Fibroblast of skin of left biceps (primary cell): ENCODE results near the gene MSMP.

Experiments
- DNase-seq, 2 experiments: peaks; one replicate each; pipeline ENCODE4 v3.0.0-alpha.2; 2013; ENCODE audit warnings: low read depth in 2 of 2

MSMP gene

DNA sequence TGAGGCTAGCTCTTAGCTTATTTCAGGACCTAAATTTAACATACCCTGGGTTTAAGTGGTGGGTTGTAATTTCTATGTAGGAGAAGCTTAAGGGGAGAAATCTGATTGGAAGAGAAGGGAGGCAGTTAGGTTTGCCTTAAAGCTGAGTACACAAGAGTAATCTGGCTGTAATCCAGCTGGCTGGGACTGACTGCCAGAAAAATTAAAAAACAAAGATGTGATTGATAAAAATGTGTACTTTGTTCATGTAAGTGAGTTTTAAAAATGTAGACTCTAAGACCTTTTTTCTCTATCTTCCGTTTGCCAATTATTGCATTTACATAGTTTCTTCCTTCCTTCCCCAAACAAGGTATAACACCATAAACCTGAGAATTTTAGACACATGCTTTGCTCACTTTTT lies 17.5 kb upstream of the MSMP start:
- no peak for DNase-seq

DNA sequence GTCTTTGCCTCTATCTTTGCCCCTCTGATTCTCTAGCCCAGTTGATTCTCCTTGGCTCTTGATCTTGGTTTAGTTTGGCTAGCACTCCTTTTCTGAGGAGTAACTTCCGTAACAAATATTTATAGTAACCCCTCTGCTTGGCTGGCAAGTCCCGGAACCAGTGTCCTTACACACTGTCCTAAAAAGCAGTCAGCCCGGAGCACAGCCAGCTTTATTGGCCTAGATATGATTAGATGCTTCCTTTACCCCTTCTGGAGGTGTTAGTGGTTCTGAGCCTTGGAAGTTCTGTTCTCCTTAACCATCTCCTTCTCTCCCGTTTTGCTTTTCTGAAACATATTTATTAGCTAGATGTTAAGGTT lies 17.0 kb upstream of the MSMP start:
- no peak for DNase-seq

DNA sequence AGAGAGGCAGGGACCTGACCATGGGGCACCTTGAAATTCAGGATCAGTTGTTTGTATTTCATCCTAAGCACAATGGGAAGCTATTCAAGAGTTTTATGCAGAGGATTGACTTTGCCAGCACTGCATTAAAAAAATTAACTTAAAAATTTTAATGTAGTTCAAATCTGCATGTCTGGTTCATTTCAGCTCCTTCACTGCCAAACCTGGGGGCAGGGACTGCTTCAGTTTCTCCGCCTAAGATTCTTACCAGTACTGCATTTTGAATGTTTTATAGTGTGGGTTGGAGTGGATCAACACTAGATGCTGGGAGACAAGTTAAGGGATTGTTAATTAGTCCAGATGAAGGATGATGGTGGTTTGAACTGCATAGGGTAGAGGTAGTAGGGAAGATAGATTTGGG lies 15.7 kb upstream of the MSMP start:
- DNase-seq = no peak

DNA sequence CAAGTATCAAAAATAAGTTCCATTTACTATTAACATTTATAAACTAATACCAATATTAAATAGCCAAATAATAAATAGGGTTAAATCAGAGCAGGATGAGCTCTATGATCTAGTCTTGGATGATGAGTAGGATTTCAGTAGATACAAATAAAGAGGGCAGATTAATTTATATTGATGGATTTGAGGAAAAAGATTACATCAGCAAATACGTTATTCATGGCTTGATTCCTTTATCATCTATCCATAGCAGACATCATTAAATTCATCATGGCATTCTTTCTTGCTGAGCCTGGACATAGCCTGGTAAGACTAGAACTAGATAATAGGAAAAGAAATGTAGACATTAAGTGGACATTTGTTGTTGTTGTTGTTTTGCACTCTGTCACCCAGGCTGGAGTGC lies 13.4 kb upstream of the MSMP start:
- no peak for DNase-seq

DNA sequence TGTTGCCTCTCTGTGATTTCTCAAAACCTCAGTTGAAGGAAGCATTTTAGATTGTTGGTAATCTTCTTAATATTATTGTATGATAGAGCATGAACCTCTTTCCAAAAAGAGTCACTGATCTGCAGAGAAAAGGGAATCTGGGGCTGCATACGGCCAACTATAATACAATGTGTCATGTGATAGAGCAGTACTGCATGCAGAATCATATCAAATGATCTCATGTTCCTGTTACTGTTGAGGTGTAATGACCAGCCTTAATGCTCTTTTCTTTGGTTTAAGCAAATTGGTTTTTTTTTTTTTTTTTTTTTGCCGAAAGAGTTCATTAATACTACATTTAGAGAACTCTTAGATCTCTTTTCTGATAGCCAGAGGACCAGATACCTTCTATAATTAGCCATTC lies 12.9 kb upstream of the MSMP start:
- no peak for DNase-seq

DNA sequence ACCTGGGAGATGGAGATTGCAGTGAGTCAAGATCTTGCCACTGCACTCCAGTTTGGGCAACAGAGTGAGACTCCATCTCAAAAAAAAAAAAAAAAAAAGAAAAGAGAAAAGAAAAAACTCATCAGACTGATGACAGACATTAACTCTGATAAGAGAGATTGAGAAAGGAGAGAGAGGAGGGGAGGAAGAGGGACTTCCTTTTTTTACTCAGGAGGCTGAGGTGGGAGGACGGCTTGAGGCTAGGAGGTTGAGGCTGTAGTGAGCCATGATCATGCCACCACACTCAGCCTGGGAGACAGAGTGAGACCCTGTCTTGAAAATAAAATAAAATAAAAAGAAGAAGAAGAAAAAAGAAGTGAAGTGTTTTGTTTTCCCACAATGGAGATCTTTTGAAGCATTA lies 9.7 kb upstream of the MSMP start:
- no peak for DNase-seq

DNA sequence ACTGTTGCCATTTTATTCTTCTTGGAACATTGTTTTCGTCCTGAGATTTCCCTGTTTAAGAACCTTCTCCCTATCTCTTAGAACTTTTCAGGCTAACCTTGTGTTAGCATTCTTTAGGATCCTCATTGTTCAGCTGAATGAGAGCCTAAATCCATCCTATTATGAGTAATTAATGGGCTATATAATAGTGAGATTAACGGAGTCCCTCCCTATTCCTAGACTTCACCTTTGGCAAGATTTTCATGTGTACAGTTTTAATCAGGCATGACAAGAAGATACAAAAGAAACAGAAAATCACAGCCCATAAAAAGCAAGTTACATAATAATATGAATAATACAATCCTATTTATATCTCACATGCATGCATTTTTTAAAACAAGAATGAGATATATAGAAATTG lies 9.1 kb upstream of the MSMP start:
- DNase-seq = no peak

DNA sequence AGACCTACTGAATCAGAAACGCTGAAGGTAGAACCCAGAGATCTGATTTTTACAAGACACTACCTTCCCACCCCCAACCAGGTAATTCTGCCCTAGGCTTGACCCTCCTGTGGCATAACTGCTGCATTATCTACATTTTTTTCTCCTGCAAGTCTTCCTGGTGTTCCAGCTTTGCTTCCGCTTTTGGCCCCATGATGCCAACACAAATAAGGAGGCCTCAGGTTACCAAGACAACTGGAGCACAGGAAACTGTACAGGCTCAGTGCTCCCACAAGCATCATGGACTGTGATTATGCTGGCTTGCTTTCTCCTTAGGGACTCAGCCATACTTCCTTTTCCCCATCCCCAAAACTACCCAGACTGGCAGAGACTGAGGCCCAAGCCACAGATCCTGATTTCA lies 6.6 kb upstream of the MSMP start:
- DNase-seq = no peak

DNA sequence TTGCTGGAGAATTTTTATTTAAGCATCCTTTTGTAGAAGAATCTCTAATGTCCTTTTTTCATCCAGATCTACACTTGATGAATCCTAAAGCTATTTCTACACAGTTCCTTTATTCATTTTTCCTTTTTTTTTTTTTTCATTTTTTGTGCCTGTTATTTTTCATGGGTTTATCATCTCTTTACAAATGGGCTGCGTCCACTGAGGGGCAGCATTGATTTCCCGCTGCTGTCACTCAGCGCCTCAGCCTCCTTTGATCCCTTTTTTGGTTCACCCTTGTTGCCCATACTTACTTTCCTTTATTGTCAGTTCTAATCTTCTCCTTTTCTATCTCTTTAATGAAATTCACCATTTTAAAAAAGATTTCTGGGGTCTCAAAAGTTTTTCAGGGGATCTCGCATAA lies 5.7 kb upstream of the MSMP start:
- DNase-seq = no peak

DNA sequence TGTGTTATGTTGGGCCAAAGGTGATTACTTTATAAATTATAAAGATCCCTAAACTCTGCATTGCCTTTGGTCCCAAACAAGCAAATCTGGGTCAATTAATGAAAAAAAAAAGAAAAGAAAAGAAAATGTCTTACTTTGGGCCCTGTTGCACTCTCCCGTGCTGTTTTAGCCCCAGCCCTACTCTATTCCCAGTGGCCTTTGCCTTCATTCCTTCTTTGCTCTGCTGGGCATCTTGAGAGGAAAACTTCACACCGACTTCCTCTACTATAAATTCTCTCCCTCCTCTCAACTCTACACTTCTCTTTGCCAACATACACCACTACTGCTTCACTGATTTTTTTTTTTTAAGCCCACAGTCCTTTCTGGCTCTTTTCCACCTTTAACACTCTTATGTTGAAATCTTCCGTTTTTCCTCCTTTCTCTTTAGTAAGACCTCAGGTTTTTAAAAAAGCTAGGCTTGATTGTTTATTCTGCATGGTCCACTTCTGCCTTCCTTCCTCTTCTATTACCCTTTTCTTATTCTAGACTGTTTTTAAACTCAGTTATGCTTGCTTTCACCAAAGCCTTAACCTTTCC lies 4.5 kb upstream of the MSMP start:
- no peak for DNase-seq

DNA sequence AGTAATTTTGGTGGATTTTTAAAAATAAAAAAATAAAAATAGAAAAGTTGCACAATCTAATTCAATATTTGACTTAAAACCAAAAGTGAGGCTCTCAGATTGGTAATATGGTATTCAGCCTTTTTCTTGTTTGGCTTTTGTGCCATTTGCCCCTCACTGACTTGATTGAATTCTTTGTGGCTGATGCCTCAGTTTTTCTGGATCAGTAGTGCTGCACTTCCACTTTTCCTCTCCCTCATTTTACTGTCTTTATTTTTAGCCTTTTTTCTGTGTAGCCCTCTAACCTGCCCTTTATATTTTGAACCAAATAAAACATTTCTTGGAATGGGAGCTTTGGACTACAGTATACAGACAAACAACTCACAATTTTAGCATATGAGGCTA lies 3.8 kb upstream of the MSMP start:
- DNase-seq = no peak

DNA sequence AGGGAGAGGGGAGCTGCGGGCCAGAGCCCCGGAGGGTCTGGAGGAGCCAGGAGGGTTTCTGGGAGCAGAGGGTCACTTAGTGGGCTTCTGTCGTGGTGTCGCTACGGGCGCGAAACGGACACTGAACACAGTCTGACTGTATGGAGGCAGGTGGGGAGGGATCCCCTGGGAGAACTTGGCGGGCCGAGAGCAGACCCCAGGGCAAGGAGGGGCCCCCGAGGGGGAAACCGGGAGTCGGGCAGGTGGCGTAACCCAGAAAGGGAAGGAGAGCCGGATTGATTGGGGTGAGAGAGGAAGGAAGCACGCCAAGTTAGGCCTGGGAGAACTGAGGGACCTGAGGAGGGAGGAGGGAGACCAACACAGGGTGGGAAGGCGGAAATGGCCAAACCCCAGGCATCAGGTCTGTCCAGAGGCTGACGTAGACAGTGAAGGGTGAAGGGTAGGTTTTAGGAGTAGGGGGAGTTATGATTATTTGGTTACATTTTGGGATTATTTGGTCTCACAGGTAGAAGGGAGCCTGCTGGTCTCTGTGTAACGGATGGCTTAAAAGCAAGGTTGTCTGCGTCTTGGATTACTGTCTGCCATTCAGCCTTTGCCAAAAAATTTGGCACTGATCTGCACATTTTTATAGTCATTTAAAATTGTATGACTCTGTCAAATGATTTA lies 3.3 kb upstream of the MSMP start:
- DNase-seq = no peak

DNA sequence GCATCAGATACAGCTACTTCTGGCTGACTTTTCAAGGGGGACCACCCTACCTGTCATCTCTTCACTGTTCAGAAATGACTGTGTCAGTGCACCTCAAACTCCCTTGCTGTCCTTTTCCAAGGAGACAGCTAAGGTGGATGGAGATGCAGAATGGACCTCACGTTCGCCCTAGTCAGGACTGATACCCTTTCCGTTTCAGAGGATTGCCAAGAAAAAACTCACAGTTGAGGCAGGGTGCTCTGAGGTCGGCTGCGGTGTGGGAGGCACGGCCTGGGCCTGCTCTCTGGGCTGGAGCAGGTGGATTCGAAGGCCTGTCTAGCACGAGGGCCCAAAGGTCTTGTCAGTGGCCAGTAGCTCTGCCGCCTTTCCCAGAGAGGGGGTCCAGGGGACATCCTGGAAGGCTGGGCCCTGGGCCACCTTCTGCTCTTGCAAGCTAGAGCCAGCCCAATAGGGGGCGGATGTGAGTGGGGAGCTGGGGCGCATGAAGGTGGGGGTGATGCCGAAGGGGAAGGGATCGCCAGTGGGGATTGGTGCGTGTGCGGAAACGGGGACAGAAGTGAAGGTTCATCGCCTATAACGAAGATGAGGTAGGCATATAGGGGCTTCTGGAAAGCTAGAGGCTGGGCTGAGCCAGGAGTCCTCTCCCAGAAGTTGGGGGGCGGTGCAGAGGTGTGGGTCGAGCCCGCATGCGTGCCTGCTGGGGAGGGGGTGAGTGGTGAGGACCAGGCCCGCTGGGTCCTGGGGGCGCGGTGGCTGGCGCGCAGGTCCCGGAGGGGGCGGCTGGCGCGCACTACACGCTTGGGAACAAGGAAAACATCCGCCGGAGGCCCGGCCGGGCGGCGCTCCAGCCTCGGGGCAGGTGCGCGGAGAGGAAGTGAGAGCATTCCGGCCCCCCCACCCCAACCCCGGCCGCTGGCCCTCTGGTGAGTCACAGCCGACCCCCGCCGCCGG lies 2.5 kb upstream of the MSMP start:
- DNase-seq = no peak

DNA sequence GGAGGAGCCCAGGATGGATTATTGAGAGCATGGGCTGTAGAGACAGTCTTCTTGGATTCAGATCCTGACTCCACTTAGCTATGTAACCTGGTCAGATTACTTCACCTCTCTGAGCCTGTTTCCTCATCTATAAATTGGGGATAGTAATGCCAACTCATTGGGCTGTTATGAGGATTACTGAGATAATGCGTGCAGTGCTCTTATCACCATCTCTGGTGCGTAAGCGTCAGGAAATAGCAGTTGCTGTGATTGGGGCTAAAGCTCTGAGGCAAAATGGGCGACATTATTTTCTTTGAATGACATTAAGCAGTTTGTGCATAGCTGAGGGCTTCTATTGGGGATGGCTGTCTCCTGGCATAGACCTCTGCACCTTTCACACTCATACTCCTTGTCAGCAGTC lies 995 bp upstream of the MSMP start:
- DNase-seq = no peak

DNA sequence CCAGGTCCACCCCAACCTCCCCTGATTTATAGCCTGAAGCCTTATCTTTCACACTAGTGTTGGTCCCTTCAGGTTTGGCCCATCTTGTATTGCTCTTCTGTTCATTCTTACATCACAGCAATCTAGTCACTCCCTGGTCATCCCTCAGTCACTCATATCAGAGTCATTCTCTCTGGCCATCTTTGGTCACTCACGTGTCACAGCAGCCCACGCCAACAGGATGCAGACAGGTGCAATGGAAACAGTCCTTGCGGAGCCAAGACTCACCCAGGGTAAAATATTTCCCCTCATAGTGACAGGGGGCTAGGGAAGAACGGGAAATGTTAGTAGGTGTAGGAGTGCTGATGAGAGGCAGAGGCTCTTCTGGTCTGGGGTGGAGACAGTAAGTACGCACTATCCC lies 610 bp downstream of the MSMP start:
- DNase-seq = no peak

DNA sequence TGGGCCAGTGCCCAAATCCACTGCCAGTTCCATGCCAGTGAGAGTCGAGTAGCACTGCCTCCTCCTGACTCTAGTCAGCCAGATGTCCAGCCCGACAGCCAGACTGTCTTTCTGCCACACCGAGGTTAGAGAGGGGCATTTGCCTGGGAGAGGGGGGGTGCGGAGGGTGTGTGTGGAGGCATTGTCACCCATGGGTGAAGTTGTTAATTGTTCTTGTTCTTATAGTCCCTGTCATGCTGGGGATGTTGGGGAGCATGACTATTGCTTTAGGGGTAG lies 3.9 kb downstream of the MSMP start:
- DNase-seq = no peak

DNA sequence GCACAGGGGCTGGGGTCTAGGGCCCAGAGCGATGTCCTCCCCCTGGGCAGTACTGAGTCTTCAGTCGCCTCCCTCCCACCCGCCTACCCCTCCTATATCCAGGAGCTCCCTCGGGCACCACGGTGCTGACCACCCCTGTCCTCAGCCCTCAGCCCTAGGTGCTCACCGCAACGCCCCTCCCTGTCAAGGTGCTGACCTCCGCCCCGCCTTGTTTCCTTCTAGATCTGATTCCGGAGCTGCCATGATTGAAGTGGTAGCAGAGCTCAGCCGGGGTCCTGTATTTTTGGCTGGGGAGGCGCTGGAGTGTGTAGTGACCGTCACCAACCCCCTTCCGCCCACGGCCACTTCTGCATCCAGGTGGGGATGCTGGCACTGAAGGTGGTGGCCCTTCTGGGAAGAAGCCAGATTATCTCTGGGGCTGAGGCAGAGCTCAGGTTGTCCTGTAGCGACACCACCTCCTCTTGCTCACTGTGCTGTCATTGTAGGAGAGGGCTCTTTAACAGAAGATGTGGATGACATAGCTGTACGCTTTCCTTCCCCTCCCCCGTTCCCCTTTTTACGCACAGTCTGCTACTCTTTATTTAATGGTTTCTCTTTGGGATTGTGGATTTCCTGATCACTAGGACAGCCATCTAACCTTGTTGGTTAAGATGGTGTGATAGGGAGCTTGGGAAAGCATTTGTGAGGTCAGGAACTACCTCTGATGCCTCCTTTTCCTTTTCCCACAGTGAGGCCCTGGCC lies 4.4 kb downstream of the MSMP start:
- DNase-seq = no peak

DNA sequence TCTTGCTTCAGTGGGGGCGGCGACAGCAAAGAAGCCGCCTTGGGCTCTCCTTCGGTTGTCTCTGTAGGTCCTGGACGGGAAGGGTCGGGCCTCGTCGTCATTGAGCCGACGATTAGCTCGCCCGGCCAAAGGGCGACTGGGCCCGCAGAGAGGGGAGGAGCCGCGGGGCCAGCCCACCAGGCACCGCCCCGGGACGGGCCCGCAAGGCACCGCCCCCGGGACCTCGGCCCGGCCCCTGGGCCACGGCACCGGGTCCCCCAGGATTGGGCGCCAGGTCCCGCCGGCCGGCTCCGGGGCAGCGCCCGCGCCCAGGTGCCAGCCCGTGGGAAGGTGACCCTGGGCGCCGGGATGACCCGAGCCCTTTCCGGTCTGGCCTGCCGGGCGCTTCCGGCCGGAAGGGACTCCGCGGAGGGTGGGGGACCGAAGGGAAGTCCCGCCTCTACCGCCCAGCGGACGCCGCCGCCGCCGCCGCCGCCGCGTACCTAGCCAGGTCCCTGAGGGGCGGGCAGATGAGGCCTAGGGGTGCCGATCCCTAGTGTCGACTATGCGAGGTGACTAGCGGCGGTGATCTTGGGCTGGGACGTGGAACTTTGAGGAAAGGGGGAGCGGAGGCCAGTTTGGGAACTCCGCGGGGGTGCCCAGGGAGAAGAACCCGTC lies 5.1 kb downstream of the MSMP start, which contains the start of the genes GBA2 and RGP1:
Gene GBA2, minus strand, starts transcription at position 371 of the 657 bp plus-strand sequence. CDS start 524 bp downstream, outside the sequence.
Gene RGP1, plus strand, starts transcription at position 430 of the 657 bp plus-strand sequence. CDS start 469 bp downstream, outside the sequence.
- DNase-seq = no peak

DNA sequence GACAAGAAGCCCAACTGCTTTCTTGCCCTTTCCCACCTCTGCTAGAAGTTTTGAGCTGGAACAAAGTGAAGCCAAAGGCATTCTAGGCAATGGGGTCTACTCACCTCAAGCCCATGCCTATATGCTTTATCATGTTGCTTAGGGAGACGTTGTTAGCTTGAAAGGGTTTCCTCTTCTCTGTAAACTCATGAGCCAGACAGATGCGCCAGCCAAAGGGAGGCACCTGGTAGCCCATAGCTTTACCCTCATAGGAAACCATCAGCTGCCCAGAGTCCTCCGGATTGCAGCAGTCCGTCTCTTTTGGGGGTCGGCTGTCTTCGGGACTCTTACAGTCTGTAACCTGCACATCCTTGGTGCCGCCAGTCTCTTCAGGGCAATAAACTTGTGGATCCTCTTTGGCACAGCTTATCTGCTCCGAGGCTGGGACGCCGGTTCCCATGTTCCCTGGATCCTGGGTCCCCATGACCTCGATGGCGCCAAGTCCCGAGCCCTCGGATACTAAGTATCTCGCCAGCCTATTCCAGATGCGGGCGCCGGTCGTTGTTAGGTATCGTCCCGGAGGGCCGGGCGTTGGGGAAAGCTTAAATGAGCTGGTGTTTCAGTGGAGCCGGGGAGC lies 5.7 kb downstream of the MSMP start:
- DNase-seq = no peak

DNA sequence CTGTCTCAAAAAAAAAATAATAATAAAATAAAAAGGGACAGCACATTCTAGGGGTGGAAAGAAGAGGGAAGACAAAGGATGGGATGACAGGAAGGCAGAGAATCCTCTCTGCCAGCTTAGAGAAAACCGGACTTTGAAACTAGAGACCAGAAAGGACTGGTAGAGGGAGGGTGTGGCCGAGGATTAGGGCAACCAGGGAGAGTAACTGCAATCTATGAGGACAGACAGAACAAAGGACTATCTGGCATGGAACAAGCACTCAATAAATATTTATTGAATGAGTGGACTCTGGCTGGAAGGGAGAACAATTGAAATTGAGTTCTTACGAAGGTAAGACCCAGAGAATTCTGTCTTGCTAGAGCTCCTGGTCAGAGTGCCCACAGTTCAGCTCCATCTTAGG lies 7.5 kb downstream of the MSMP start:
- DNase-seq = no peak

DNA sequence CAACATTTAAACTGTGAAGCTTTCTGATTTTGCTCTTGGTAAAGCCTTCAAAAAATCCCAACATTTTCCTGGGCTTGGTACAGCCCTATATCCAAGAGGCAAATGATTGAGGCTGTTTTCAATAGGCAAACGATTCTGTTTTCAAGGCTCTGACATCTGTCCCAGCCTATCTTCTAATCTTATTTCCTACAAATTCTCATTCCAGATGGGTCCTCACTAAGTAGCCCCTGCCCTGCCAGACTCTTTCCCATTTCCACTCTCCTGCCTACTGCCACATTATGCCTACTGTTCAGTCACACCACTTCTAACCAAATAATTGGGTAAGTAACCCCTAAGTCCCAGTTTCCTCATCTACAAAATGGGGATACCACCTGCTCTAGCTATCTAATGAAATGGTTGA lies 8.5 kb downstream of the MSMP start:
- DNase-seq = no peak
